ENCODE results near the gene MRAS.
"Not testable (repeated sequence)": the region's sequence is repeated elsewhere in the genome, so short reads cannot be mapped to it uniquely, and the experiment has no call there.

MRAS gene

DNA sequence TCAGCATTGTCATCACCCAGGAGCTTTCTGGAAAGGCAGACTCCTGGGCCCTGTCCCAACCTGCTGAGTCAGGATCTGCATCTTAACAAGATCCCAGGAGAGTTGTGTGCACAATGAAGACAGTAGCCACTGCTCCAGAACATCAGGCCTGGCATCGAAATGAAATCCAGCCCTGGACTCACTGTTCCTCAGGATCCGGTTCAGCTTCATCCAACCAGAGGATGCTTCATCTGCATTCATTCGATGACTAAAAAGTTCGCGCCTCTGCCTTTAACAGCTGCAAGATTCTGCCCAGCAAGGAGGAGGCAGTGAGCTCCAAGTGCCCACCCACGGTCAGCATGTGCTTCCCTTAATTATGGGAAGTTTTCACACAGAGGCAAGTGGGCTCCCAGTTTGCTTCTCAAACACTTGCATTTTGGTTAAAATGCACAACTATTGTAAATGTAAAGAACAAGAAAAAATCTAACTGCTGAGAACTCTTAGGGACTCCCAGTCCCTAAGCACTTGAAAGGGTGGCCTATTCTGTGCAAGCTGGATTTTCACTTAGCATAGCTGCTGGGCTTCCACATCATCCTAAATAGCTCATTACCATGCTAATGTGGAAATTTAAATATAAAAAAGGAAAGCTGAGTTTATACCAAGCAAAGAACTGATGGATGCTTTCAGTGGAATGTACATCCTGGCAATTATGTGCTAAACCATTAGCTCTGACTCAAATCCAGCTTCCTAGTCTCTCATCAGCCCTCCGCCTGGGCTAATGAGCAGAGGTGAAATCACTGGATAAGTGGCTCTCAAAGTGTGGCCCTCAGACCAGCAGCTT lies 60.6 kb downstream of the MRAS start:
- H3K36me3 ChIP-seq (ENCODE audit: control insufficient read depth, insufficient read depth, low read length) = no peaks in the 10 kb centered on the region
- no peak overlapping the region for H3K4me3 ChIP-seq (ENCODE audit: insufficient read depth, low read depth, low read length, poor library complexity, severe bottlenecking)
- no peak for DNase-seq
- H3K27me3 ChIP-seq (replicated peaks; ENCODE audit: control insufficient read depth, insufficient read depth, low read length, poor library complexity, severe bottlenecking) = no peaks in the 10 kb centered on the region
- H3K4me1 ChIP-seq (ENCODE audit: control insufficient read depth, insufficient read depth, low read length, poor library complexity, severe bottlenecking) = no peaks in the 10 kb centered on the region
- H3K27ac ChIP-seq (ENCODE audit: insufficient read depth, low read length, poor library complexity, severe bottlenecking) = no peak overlapping the region
- H3K9me3 ChIP-seq (ENCODE audit: control insufficient read depth, low read length) = no peaks in the 10 kb centered on the region

DNA sequence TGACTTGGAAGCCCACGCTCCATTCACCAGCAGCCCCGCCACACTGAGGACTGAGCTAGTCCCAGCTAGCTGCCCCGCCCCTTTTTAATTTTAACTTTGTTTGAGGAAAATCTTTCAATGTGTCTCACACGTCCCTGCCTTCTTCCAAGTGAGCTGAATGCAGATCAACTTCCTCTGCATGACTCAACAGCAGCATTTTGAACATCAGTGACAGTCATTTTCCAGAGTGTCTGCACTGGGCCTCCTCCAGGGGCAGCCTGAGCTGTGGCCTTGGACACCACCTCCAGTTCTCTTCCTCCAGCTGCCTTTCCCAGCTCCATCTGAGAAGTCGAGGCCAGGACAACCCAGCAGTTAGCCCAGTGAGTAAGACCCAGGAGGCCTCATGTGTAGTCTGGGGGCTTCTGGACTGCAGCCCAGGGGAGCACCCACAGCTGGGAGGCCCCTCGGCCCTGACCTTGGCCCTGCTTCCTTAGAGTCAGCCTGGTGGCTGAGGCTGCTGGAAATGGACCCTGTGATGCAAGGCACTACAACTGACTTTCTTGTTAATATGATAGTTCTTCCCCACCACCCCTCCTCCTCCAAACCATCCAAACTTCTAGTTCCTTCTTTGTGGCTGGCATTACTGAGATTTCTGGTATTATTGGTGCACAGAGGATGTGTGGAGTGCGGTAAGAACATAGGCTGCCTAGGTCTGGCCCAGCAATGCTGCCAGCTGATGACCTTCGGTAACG lies 64.6 kb downstream of the MRAS start:
- H3K27ac ChIP-seq (ENCODE audit: insufficient read depth, low read length, poor library complexity, severe bottlenecking) = no peak overlapping the region
- H3K36me3 ChIP-seq (ENCODE audit: control insufficient read depth, insufficient read depth, low read length) = no peaks in the 10 kb centered on the region
- H3K27me3 ChIP-seq (replicated peaks; ENCODE audit: control insufficient read depth, insufficient read depth, low read length, poor library complexity, severe bottlenecking) = no peaks in the 10 kb centered on the region
- H3K4me1 ChIP-seq (ENCODE audit: control insufficient read depth, insufficient read depth, low read length, poor library complexity, severe bottlenecking) = no peaks in the 10 kb centered on the region
- H3K9me3 ChIP-seq (ENCODE audit: control insufficient read depth, low read length) = no peaks in the 10 kb centered on the region
- H3K4me3 ChIP-seq (ENCODE audit: insufficient read depth, low read depth, low read length, poor library complexity, severe bottlenecking) = no peak overlapping the region
- DNase-seq = no peak

DNA sequence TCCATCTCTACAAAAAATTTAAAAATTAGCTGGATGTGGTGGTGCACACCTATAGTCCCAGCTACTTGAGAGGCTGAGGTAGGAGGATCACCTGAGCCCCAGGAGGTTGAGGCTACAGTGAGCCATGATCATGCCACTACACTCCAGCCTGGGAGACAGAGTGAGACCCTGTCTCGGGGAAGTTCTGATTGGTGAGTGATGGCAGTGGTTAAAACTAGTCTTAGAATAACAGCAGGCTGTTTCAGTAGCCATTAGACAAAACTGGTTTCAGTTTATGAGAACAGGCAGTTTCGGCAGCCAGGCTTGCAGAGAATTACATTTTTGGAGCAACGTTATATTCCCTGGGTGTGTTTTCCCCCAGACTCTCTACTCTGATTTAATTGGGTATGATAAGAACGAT lies 67.9 kb downstream of the MRAS start:
- not testable (repeated sequence) for H3K9me3 ChIP-seq (ENCODE audit: control insufficient read depth, low read length); DNase-seq; H3K36me3 ChIP-seq (ENCODE audit: control insufficient read depth, insufficient read depth, low read length); H3K4me3 ChIP-seq (ENCODE audit: insufficient read depth, low read depth, low read length, poor library complexity, severe bottlenecking); H3K27ac ChIP-seq (ENCODE audit: insufficient read depth, low read length, poor library complexity, severe bottlenecking); H3K27me3 ChIP-seq (replicated peaks; ENCODE audit: control insufficient read depth, insufficient read depth, low read length, poor library complexity, severe bottlenecking); H3K4me1 ChIP-seq (ENCODE audit: control insufficient read depth, insufficient read depth, low read length, poor library complexity, severe bottlenecking)

DNA sequence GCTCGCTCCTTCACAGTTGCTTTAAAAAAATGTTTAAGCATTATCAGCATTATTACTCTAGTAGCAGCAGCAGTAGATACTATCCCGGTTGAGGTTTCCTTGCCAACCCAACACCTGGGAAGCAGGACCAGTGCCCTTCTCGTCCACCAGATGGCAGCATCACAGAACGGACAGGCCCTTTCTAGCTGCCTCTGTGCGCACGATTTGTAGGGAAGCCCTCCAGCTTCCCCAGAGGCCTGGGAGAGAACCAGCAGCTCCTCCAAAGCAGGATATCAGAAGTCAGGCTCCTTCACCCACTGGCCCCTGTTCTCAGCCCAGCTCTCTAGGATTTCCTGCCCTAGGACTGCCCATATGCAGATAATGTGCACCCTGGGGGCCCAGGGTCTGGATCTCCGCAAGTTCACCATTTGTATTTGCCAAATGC lies 69.2 kb downstream of the MRAS start:
- Histone ChIP-seq H3K4me3 (ENCODE audit: insufficient read depth, low read depth, low read length, poor library complexity, severe bottlenecking) (no peak overlapping the region), H3K36me3 (ENCODE audit: control insufficient read depth, insufficient read depth, low read length) (no peaks in the 10 kb centered on the region), H3K4me1 (ENCODE audit: control insufficient read depth, insufficient read depth, low read length, poor library complexity, severe bottlenecking) (no peaks in the 10 kb centered on the region), H3K9me3 (ENCODE audit: control insufficient read depth, low read length) (no peaks in the 10 kb centered on the region), H3K27ac (ENCODE audit: insufficient read depth, low read length, poor library complexity, severe bottlenecking) (no peak overlapping the region), H3K27me3 (replicated peaks; ENCODE audit: control insufficient read depth, insufficient read depth, low read length, poor library complexity, severe bottlenecking) (no peaks in the 10 kb centered on the region)
- peak; percentile 16 to 37 (median 21) for DNase-seq

DNA sequence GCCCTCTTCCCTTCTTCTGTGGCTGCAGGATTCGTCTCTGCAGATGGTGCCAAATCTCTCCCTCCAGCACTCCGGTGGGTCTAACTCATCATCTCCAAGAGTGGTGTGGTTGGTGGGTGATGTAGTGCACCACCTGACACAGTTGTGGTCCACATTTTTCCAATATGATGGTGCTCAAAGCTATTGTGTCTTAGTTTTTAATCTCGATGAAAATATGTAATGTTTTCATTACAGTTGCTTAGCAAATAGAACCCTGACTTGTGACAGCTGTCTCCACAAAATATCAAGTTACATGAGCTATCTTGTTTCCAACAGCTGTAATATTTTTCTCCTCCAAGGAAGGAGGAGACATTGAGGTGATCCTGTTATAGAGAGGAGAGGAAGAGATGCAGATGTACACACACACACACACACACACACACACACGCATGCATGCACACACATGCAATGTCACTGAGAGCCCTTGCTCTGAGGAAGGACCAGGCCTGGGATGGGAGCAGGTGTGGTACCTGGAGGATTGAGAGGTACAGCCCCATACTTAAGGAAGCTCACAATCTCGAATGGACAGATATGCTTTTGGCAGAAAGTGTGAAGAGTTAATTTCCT lies 70.3 kb downstream of the MRAS start:
- Histone ChIP-seq H3K4me3 (ENCODE audit: insufficient read depth, low read depth, low read length, poor library complexity, severe bottlenecking) (no peak overlapping the region), H3K9me3 (ENCODE audit: control insufficient read depth, low read length) (no peaks in the 10 kb centered on the region), H3K36me3 (ENCODE audit: control insufficient read depth, insufficient read depth, low read length) (no peaks in the 10 kb centered on the region), H3K27me3 (replicated peaks; ENCODE audit: control insufficient read depth, insufficient read depth, low read length, poor library complexity, severe bottlenecking) (no peaks in the 10 kb centered on the region), H3K27ac (ENCODE audit: insufficient read depth, low read length, poor library complexity, severe bottlenecking) (no peak overlapping the region), H3K4me1 (ENCODE audit: control insufficient read depth, insufficient read depth, low read length, poor library complexity, severe bottlenecking) (no peaks in the 10 kb centered on the region)
- DNase-seq = no peak

DNA sequence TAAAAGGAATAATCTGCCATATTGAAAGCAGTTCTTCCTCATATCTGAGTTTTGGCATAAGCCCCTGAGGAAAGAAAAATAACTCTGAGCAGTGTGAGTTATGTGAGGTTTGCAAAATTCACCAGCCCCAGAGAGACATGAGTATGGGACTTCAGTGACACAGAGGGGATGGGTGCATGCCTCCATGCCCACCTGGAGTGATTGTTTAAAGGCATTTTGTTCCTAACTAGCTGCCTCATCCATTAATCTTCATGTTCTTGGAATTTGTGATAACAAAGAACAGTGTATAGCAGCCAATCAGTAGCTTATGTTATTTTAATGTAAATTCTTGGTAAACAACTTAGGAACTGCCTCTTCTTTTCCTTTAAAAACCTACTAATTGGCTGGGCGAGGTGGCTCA lies 74.9 kb downstream of the MRAS start:
- Histone ChIP-seq H3K4me1 (ENCODE audit: control insufficient read depth, insufficient read depth, low read length, poor library complexity, severe bottlenecking) (no peaks in the 10 kb centered on the region), H3K4me3 (ENCODE audit: insufficient read depth, low read depth, low read length, poor library complexity, severe bottlenecking) (no peak overlapping the region), H3K36me3 (ENCODE audit: control insufficient read depth, insufficient read depth, low read length) (no peaks in the 10 kb centered on the region), H3K27me3 (replicated peaks; ENCODE audit: control insufficient read depth, insufficient read depth, low read length, poor library complexity, severe bottlenecking) (no peaks in the 10 kb centered on the region), H3K27ac (ENCODE audit: insufficient read depth, low read length, poor library complexity, severe bottlenecking) (no peak overlapping the region), H3K9me3 (ENCODE audit: control insufficient read depth, low read length) (no peaks in the 10 kb centered on the region)
- no peak for DNase-seq

DNA sequence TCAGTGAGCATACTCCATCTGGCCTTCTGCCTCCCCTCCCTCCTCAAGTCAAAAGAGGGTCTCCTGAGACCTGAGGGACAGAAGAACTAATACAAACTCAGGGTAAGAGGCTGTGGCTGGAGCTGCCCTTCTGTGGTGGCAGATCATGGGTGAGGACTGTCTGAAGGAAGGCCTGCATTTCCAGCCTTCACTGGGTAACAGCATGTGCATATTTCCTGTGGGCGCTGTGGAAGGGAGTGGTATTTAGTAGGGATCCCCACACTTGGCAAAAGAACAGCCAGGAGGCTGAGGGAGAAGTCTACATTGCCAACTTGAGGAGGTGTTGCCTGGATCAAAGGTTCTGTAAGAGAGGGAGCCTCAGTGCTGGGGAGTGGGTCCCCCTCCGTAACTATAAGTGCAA lies 75.9 kb downstream of the MRAS start:
- no peak for DNase-seq
- Histone ChIP-seq H3K36me3 (ENCODE audit: control insufficient read depth, insufficient read depth, low read length) (no peaks in the 10 kb centered on the region), H3K27ac (ENCODE audit: insufficient read depth, low read length, poor library complexity, severe bottlenecking) (no peak overlapping the region), H3K27me3 (replicated peaks; ENCODE audit: control insufficient read depth, insufficient read depth, low read length, poor library complexity, severe bottlenecking) (no peaks in the 10 kb centered on the region), H3K4me1 (ENCODE audit: control insufficient read depth, insufficient read depth, low read length, poor library complexity, severe bottlenecking) (no peaks in the 10 kb centered on the region), H3K4me3 (ENCODE audit: insufficient read depth, low read depth, low read length, poor library complexity, severe bottlenecking) (no peak overlapping the region), H3K9me3 (ENCODE audit: control insufficient read depth, low read length) (no peaks in the 10 kb centered on the region)

DNA sequence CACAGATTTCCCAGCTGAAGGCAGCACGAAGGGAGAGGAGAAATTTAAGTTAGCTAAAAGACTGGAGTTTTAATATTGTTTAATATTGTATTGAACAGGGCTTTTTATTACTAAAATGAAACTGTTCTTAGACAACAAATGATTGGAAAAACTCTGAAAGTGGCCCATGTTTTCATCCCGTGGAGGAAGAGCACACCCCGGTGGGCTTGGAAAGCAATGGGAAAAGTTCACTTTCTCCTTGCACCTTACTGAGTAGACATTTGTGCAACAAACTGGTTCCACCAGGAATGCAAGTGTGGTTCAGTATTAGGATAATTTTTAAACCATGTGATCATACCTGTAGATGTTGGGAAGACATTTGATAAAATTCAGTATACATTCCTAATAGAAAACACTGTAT lies 77.8 kb downstream of the MRAS start:
- DNase-seq = no peak
- no peaks in the 10 kb centered on the region for H3K27me3 ChIP-seq (replicated peaks; ENCODE audit: control insufficient read depth, insufficient read depth, low read length, poor library complexity, severe bottlenecking)
- no peak overlapping the region for H3K4me3 ChIP-seq (ENCODE audit: insufficient read depth, low read depth, low read length, poor library complexity, severe bottlenecking)
- H3K36me3 ChIP-seq (ENCODE audit: control insufficient read depth, insufficient read depth, low read length) = no peaks in the 10 kb centered on the region
- no peaks in the 10 kb centered on the region for H3K4me1 ChIP-seq (ENCODE audit: control insufficient read depth, insufficient read depth, low read length, poor library complexity, severe bottlenecking)
- H3K9me3 ChIP-seq (ENCODE audit: control insufficient read depth, low read length) = no peaks in the 10 kb centered on the region
- no peak overlapping the region for H3K27ac ChIP-seq (ENCODE audit: insufficient read depth, low read length, poor library complexity, severe bottlenecking)

DNA sequence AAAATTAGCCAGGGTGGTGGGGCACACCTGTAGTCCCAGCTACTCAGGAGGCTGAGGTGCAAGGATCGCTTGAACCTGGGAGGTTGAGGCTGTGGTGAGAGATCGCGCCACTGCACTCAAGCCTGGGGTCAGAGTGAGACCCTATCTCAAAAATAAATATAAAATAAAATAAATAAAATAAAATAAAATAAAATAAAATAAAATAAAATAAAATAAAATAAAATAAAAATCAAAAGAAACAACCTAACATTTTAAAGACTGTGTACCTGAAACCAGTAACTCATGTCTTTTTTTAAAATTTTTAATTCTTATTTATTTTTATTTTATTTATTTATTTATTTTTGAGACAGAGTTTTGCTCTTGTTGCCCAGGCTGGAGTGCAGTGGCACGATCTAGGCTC lies 78.4 kb downstream of the MRAS start:
- H3K4me3 ChIP-seq (ENCODE audit: insufficient read depth, low read depth, low read length, poor library complexity, severe bottlenecking); H3K36me3 ChIP-seq (ENCODE audit: control insufficient read depth, insufficient read depth, low read length); H3K4me1 ChIP-seq (ENCODE audit: control insufficient read depth, insufficient read depth, low read length, poor library complexity, severe bottlenecking); H3K27me3 ChIP-seq (replicated peaks; ENCODE audit: control insufficient read depth, insufficient read depth, low read length, poor library complexity, severe bottlenecking); H3K9me3 ChIP-seq (ENCODE audit: control insufficient read depth, low read length); H3K27ac ChIP-seq (ENCODE audit: insufficient read depth, low read length, poor library complexity, severe bottlenecking); DNase-seq: not testable (repeated sequence)

DNA sequence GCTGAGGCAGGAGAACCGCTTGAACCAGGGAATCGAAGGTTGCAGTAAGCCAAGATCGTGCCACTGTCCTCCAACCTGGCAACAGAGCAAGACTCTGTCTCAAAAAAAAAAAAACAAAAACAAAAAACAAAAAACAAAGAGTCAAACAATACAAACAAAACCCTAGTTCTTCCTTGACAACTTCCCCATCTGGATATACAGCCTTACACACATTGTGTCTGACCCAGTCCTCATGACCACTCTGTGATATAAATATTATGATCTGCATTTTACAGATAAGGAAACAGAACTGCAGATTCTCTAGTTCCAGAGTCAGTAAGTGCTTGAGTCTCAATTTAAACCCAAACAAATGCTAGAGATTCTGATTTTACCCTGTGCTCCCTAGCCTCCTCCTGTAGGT lies 81.3 kb downstream of the MRAS start:
- H3K4me3 ChIP-seq (ENCODE audit: insufficient read depth, low read depth, low read length, poor library complexity, severe bottlenecking) = no peak overlapping the region
- DNase-seq = no peak
- H3K36me3 ChIP-seq (ENCODE audit: control insufficient read depth, insufficient read depth, low read length) = no peaks in the 10 kb centered on the region
- H3K27me3 ChIP-seq (replicated peaks; ENCODE audit: control insufficient read depth, insufficient read depth, low read length, poor library complexity, severe bottlenecking) = peaks cover 7% of the 10 kb centered on the region
- H3K4me1 ChIP-seq (ENCODE audit: control insufficient read depth, insufficient read depth, low read length, poor library complexity, severe bottlenecking) = peaks cover 5% of the 10 kb centered on the region
- no peak overlapping the region for H3K27ac ChIP-seq (ENCODE audit: insufficient read depth, low read length, poor library complexity, severe bottlenecking)
- H3K9me3 ChIP-seq (ENCODE audit: control insufficient read depth, low read length) = no peaks in the 10 kb centered on the region

Data from effector memory CD4-positive, alpha-beta T cell (primary cell).